Peyer's patch (tissue), 4 donors: ENCODE data around the gene PYGL.

Experiments
- CTCF ChIP-seq, 6 experiments: fragments of 450-650 bp in 4 of 6; fragments of 200-600 bp in 2 of 6; sonication (generic) in 1 of 6; IDR thresholded peaks; one replicate each; pipeline ENCODE4 v1.5.1; 2017 to 2019; ENCODE audit warnings: antibody characterized with exemption in 6 of 6, mild to moderate bottlenecking in 3 of 6, moderate library complexity in 1 of 6
- POLR2A ChIP-seq, 2 donors: fragments of 450-650 bp; IDR thresholded peaks; one replicate each; pipeline ENCODE4 v1.5.1; 2017; ENCODE audit warnings: antibody characterized with exemption in 2 of 2, mild to moderate bottlenecking in 2 of 2, moderate library complexity in 2 of 2

- TF ChIP-seq CTCF (IDR thresholded peaks at IDR 0.05), result no peak
- TF ChIP-seq POLR2A (IDR thresholded peaks at IDR 0.05), result no peak
Measured at GRCh38 chr14:50974118-50974517, 29.8 kb upstream of the PYGL start.
